WTC11 (cell line): ENCODE results near the gene PILRB.

Source experiments
- ATF1 ChIP-seq: sonication (generic); formaldehyde crosslinking; IDR thresholded peaks from 2 replicates; pipeline ENCODE4 v1.8.1; 2023; ENCODE audit warnings: mild to moderate bottlenecking, moderate library complexity, missing genetic modification reagents
- FOXK1 ChIP-seq: sonication (generic); formaldehyde crosslinking; IDR thresholded peaks from 2 replicates; pipeline ENCODE4 v1.8.0; 2022; ENCODE audit warnings: mild to moderate bottlenecking, moderate library complexity, missing genetic modification reagents
- IRF2 ChIP-seq: sonication (generic); formaldehyde crosslinking; IDR thresholded peaks from 2 replicates; pipeline ENCODE4 v1.8.0; 2022; ENCODE audit warnings: low read depth, missing genetic modification reagents, borderline replicate concordance
- JUN ChIP-seq: sonication (generic); formaldehyde crosslinking; IDR thresholded peaks from 2 replicates; pipeline ENCODE4 v1.8.0; 2023; ENCODE audit warnings: mild to moderate bottlenecking, missing genetic modification reagents
- MXD4 ChIP-seq: fragments of 250-450 bp; sonication (Bioruptor Pico); IDR thresholded peaks from 2 replicates; pipeline ENCODE4 v1.8.0; 2021; ENCODE audit warnings: mild to moderate bottlenecking, moderate library complexity, borderline replicate concordance
- NR3C1 ChIP-seq: sonication (generic); formaldehyde crosslinking; conservative IDR thresholded peaks from 2 replicates; pipeline ENCODE4 v1.8.1; 2023; ENCODE audit warnings: low read depth, mild to moderate bottlenecking, missing genetic modification reagents
- PRDM15 ChIP-seq: sonication (generic); formaldehyde crosslinking; IDR thresholded peaks from 2 replicates; pipeline ENCODE4 v1.8.0; 2022; ENCODE audit warnings: missing genetic modification reagents
- SMAD3 ChIP-seq: sonication (generic); formaldehyde crosslinking; IDR thresholded peaks from 2 replicates; pipeline ENCODE4 v1.8.0; 2022; ENCODE audit warnings: missing genetic modification reagents, mild to moderate bottlenecking, borderline replicate concordance
- TEAD4 ChIP-seq: sonication (generic); formaldehyde crosslinking; IDR thresholded peaks from 2 replicates; pipeline ENCODE4 v1.8.0; 2022; ENCODE audit warnings: mild to moderate bottlenecking, missing genetic modification reagents
- TF ChIP-seq, protein P1 (sequence below): sonication (generic); formaldehyde crosslinking; IDR thresholded peaks from 2 replicates; pipeline ENCODE4 v1.8.1; 2022; ENCODE audit warnings: missing genetic modification reagents, borderline replicate concordance
- TF ChIP-seq, protein P2 (sequence below): fragments of 200-600 bp; IDR thresholded peaks from 2 replicates; pipeline ENCODE4 v1.8.0; 2022; ENCODE audit warnings: antibody characterized with exemption
- TF ChIP-seq, protein P3 (sequence below): sonication (generic); formaldehyde crosslinking; IDR thresholded peaks from 2 replicates; pipeline ENCODE4 v1.8.1; 2023; ENCODE audit warnings: mild to moderate bottlenecking, missing genetic modification reagents, moderate library complexity
- TF ChIP-seq, protein P4 (sequence below): sonication (generic); formaldehyde crosslinking; IDR thresholded peaks from 2 replicates; pipeline ENCODE4 v1.8.0; 2023; ENCODE audit warnings: mild to moderate bottlenecking, missing genetic modification reagents

- TF ChIP-seq, protein P1, sequence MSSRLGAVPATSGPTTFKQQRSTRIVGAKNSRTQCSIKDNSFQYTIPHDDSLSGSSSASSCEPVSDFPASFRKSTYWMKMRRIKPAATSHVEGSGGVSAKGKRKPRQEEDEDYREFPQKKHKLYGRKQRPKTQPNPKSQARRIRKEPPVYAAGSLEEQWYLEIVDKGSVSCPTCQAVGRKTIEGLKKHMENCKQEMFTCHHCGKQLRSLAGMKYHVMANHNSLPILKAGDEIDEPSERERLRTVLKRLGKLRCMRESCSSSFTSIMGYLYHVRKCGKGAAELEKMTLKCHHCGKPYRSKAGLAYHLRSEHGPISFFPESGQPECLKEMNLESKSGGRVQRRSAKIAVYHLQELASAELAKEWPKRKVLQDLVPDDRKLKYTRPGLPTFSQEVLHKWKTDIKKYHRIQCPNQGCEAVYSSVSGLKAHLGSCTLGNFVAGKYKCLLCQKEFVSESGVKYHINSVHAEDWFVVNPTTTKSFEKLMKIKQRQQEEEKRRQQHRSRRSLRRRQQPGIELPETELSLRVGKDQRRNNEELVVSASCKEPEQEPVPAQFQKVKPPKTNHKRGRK, result no peak
- TF ChIP-seq, protein P2, sequence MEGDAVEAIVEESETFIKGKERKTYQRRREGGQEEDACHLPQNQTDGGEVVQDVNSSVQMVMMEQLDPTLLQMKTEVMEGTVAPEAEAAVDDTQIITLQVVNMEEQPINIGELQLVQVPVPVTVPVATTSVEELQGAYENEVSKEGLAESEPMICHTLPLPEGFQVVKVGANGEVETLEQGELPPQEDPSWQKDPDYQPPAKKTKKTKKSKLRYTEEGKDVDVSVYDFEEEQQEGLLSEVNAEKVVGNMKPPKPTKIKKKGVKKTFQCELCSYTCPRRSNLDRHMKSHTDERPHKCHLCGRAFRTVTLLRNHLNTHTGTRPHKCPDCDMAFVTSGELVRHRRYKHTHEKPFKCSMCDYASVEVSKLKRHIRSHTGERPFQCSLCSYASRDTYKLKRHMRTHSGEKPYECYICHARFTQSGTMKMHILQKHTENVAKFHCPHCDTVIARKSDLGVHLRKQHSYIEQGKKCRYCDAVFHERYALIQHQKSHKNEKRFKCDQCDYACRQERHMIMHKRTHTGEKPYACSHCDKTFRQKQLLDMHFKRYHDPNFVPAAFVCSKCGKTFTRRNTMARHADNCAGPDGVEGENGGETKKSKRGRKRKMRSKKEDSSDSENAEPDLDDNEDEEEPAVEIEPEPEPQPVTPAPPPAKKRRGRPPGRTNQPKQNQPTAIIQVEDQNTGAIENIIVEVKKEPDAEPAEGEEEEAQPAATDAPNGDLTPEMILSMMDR, result no peak
- TF ChIP-seq, protein P3, sequence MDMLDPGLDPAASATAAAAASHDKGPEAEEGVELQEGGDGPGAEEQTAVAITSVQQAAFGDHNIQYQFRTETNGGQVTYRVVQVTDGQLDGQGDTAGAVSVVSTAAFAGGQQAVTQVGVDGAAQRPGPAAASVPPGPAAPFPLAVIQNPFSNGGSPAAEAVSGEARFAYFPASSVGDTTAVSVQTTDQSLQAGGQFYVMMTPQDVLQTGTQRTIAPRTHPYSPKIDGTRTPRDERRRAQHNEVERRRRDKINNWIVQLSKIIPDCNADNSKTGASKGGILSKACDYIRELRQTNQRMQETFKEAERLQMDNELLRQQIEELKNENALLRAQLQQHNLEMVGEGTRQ (CRISPR knock-in tag), result no peak
- TF ChIP-seq FOXK1 (CRISPR knock-in tag), result no peak
- no peak for TF ChIP-seq PRDM15 (CRISPR knock-in tag)
- no peak for TF ChIP-seq IRF2 (CRISPR knock-in tag)
- no peak for TF ChIP-seq NR3C1 (CRISPR knock-in tag)
- TF ChIP-seq SMAD3, result no peak
- TF ChIP-seq, protein P4, sequence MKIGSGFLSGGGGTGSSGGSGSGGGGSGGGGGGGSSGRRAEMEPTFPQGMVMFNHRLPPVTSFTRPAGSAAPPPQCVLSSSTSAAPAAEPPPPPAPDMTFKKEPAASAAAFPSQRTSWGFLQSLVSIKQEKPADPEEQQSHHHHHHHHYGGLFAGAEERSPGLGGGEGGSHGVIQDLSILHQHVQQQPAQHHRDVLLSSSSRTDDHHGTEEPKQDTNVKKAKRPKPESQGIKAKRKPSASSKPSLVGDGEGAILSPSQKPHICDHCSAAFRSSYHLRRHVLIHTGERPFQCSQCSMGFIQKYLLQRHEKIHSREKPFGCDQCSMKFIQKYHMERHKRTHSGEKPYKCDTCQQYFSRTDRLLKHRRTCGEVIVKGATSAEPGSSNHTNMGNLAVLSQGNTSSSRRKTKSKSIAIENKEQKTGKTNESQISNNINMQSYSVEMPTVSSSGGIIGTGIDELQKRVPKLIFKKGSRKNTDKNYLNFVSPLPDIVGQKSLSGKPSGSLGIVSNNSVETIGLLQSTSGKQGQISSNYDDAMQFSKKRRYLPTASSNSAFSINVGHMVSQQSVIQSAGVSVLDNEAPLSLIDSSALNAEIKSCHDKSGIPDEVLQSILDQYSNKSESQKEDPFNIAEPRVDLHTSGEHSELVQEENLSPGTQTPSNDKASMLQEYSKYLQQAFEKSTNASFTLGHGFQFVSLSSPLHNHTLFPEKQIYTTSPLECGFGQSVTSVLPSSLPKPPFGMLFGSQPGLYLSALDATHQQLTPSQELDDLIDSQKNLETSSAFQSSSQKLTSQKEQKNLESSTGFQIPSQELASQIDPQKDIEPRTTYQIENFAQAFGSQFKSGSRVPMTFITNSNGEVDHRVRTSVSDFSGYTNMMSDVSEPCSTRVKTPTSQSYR (CRISPR knock-in tag), result no peak
- no peak for TF ChIP-seq TEAD4 (CRISPR knock-in tag)
- no peak for TF ChIP-seq JUN (CRISPR knock-in tag)
- TF ChIP-seq MXD4 (CRISPR knock-in tag), result no peak
- TF ChIP-seq ATF1, result no peak
Observed at GRCh38 chr7:100360135-100360854, 2.4 kb downstream of the PILRB start.
